ENCODE measurements around the gene TMEM163. TPM values are rescaled to one million over a fixed set of nuclear protein-coding genes. Genes with fewer than 3 reads are reported as not detected.

Gene TMEM163
- polyA plus RNA-seq, 1 donor: 0.72 TPM

- DNase-seq: no peak
These were observed 264.8 kb downstream of the TMEM163 start for GRCh38 chr2:134453973-134454372.

GRCh38 chr2:134453476-134453875 is 265.3 kb downstream of the TMEM163 start:
- DNase-seq: no peak

- no peak for DNase-seq
These were observed 266.6 kb downstream of the TMEM163 start for GRCh38 chr2:134452042-134452733.

GRCh38 chr2:134451347-134451630 is 267.5 kb downstream of the TMEM163 start:
- DNase-seq: no peak

GRCh38 chr2:134449751-134450513 is 268.9 kb downstream of the TMEM163 start:
- no peak for DNase-seq

- DNase-seq: no peak
These were observed 269.6 kb downstream of the TMEM163 start for GRCh38 chr2:134449157-134449556.

GRCh38 chr2:134448650-134449049 is 270.1 kb downstream of the TMEM163 start:
- DNase-seq: no peak

- no peak for DNase-seq
These were observed 271.1 kb downstream of the TMEM163 start for GRCh38 chr2:134447669-134448068.

GRCh38 chr2:134446383-134447017 is 272.3 kb downstream of the TMEM163 start:
- DNase-seq: peak; percentile 79

GRCh38 chr2:134445985-134446382 is 272.8 kb downstream of the TMEM163 start:
- no peak for DNase-seq

- no peak for DNase-seq
These were observed 273.7 kb downstream of the TMEM163 start for GRCh38 chr2:134445116-134445515.

GRCh38 chr2:134443814-134444480 is 274.9 kb downstream of the TMEM163 start:
- DNase-seq: no peak

GRCh38 chr2:134441153-134441863 is 277.5 kb downstream of the TMEM163 start:
- DNase-seq: no peak

GRCh38 chr2:134440336-134440909 is 278.4 kb downstream of the TMEM163 start:
- DNase-seq: no peak

- no peak for DNase-seq
These were observed 280.4 kb downstream of the TMEM163 start for GRCh38 chr2:134438371-134438770.

GRCh38 chr2:134436706-134437105 is 282.1 kb downstream of the TMEM163 start:
- DNase-seq: no peak

GRCh38 chr2:134435936-134436335 is 282.9 kb downstream of the TMEM163 start:
- no peak for DNase-seq

- no peak for DNase-seq
These were observed 283.3 kb downstream of the TMEM163 start for GRCh38 chr2:134435505-134435904.

GRCh38 chr2:134433979-134434378 is 284.8 kb downstream of the TMEM163 start:
- DNase-seq: no peak

- DNase-seq: no peak
These were observed 285.3 kb downstream of the TMEM163 start for GRCh38 chr2:134433469-134433868.

GRCh38 chr2:134432435-134432883 is 286.3 kb downstream of the TMEM163 start:
- no peak for DNase-seq

GRCh38 chr2:134431838-134432434 is 286.9 kb downstream of the TMEM163 start:
- DNase-seq: no peak
